ENCODE data around the gene FGD3. TPM values are rescaled to one million over a fixed set of nuclear protein-coding genes. Genes with fewer than 3 reads are reported as not detected.

Gene FGD3
- total and polyA plus RNA-seq, 9 of the 15 experiments (the other 6 are each of a cell fraction or from before 2014, with no cell fraction given) = 0.07 to 1.3 (median 0.29) TPM

DNA sequence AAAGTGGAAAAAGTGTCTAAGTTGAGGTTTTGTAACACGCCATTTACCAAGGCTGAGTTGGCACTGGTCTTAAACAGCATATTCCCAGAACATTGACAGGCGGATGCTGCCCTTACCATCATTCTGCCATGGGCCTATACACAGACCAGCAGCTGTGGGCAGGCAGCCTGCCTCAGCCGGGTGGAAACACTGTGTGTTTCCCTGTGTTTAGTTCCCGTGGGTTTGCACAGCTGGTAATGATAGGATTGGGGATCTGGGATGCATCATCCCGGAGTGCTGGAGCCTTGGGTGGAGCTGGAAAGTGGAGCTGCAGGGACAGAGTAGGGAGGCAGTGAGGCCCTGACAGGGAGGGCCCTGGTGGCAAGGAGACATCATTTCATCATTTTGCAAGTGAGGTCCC is 5.5 kb upstream of the FGD3 start:
- BruUV-seq (replicated peaks) = no TSS peak
- ChIA-PET CTCF (ENCODE audit: low intra/inter-chr PET ratio) (no interaction called here), POLR2A (interaction anchor here (0.6 kb wide), 1 partner anchor 27 kb away, joined by 3 read pairs; no protein-coding TSS in a partner anchor)
- Histone ChIP-seq H3K4me3 (no peak overlapping the region), H3K9me3 (replicated peaks; ENCODE audit: control insufficient read depth, insufficient read depth, low read depth, low read length) (peaks cover 3% of the 10 kb centered on the region; the same call in 1 of the 2 replicates), H3K36me3 (ENCODE audit: control insufficient read depth, insufficient read depth, low read length) (no peaks in the 10 kb centered on the region), H3K4me1 (replicated peaks in 1 of 2; ENCODE audit: control insufficient read depth in 2 of 2, insufficient read depth in 2 of 2, low read length in 2 of 2) (no peaks in the 10 kb centered on the region), H4K20me1 (replicated peaks; ENCODE audit: control insufficient read depth, insufficient read depth, low read length) (no peaks in the 10 kb centered on the region), H3K9me1 (ENCODE audit: control insufficient read depth, insufficient read depth, low read length) (no peaks in the 10 kb centered on the region), H3K27ac (ENCODE audit: extremely low read depth, low read depth, low read length) (no peak overlapping the region), H3K27me3 (ENCODE audit: control insufficient read depth in 2 of 2, insufficient read depth in 2 of 2, low read length in 2 of 2) (peaks cover 11 to 60% of the 10 kb centered on the region in 2 experiments), H3K9ac (ENCODE audit: insufficient read depth in 1 of 2, low read depth in 2 of 2, low read length in 2 of 2) (no peak overlapping the region; a peak in 1 of 4 replicates), H2AFZ (ENCODE audit: low read depth, low read length) (no peak overlapping the region), H3K79me2 (ENCODE audit: control insufficient read depth, insufficient read depth, low read length) (no peaks in the 10 kb centered on the region), H3K4me2 (ENCODE audit: insufficient read depth, low read length) (no peak overlapping the region)
- intact Hi-C loops (cut with micrococcal nuclease) = no loop called here
- DNase-seq (ENCODE audit: extremely low read depth in 1 of 4, low spot score in 3 of 4) = no peak
- WGBS (ENCODE audit: insufficient coverage, low coverage, missing lambda C conversion rate) = 6% methylated on average over 5 of the region's 5 CpGs
- no peak for FAIRE-seq
- in situ Hi-C loops (cut with MboI) = no loop called here
- ATAC-seq = no peak
- TF ChIP-seq ZNF444 (CRISPR knock-in tag; IDR thresholded peaks at IDR 0.05) = no peak
- no peak for TF ChIP-seq TAF15 (IDR thresholded peaks at IDR 0.05; ENCODE audit: low read depth, low read length)
- no peak for TF ChIP-seq SNRNP70 (optimal IDR thresholded peaks at IDR 0.05; ENCODE audit: low read depth, low read length)
- TF ChIP-seq KAT7 (CRISPR knock-in tag; IDR thresholded peaks at IDR 0.05; ENCODE audit: borderline replicate concordance) = no peak
- no peak for TF ChIP-seq RB1 (IDR thresholded peaks at IDR 0.05; ENCODE audit: low read depth)
- TF ChIP-seq, protein P1, sequence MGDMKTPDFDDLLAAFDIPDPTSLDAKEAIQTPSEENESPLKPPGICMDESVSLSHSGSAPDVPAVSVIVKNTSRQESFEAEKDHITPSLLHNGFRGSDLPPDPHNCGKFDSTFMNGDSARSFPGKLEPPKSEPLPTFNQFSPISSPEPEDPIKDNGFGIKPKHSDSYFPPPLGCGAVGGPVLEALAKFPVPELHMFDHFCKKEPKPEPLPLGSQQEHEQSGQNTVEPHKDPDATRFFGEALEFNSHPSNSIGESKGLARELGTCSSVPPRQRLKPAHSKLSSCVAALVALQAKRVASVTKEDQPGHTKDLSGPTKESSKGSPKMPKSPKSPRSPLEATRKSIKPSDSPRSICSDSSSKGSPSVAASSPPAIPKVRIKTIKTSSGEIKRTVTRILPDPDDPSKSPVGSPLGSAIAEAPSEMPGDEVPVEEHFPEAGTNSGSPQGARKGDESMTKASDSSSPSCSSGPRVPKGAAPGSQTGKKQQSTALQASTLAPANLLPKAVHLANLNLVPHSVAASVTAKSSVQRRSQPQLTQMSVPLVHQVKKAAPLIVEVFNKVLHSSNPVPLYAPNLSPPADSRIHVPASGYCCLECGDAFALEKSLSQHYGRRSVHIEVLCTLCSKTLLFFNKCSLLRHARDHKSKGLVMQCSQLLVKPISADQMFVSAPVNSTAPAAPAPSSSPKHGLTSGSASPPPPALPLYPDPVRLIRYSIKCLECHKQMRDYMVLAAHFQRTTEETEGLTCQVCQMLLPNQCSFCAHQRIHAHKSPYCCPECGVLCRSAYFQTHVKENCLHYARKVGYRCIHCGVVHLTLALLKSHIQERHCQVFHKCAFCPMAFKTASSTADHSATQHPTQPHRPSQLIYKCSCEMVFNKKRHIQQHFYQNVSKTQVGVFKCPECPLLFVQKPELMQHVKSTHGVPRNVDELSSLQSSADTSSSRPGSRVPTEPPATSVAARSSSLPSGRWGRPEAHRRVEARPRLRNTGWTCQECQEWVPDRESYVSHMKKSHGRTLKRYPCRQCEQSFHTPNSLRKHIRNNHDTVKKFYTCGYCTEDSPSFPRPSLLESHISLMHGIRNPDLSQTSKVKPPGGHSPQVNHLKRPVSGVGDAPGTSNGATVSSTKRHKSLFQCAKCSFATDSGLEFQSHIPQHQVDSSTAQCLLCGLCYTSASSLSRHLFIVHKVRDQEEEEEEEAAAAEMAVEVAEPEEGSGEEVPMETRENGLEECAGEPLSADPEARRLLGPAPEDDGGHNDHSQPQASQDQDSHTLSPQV (IDR thresholded peaks at IDR 0.05) = no peak
- no peak for TF ChIP-seq ZNF197 (CRISPR knock-in tag; IDR thresholded peaks at IDR 0.05; ENCODE audit: low read depth)

Measured in K562 (cell line).